ENCODE results near the gene HTRA1.

DNA sequence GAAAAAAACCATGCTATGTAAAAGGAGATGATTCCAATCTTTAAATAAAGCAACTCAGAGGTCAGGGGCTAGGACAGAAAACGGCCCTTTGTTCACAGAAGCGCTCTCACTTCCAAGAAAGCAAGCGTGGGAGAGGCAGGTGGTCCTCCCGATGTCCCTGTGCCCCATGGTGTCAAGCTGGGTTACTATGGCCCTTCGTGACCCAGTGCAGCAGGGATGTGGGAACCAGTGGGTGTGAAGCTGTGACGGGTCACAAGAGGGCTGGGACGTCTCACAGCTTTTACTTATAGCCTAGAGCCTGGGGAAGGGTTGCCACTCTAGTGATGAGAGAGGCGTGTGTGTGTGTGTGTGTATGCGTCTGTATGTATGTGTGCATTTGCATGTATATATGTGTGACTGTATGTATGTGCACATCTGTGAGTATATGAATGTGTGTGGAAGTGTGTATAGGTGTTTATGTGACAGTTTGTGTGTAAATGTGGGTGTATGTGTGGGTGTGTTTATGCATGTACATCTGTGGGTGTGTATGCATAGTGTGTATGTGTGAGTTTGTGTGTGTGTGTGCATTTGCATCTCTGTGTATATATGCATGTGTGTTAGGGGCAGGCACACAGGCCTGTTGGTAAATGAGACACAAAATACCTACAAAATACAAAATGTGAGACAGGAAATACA, 25.2 kb downstream of the HTRA1 start:
- TF ChIP-seq, protein P1, sequence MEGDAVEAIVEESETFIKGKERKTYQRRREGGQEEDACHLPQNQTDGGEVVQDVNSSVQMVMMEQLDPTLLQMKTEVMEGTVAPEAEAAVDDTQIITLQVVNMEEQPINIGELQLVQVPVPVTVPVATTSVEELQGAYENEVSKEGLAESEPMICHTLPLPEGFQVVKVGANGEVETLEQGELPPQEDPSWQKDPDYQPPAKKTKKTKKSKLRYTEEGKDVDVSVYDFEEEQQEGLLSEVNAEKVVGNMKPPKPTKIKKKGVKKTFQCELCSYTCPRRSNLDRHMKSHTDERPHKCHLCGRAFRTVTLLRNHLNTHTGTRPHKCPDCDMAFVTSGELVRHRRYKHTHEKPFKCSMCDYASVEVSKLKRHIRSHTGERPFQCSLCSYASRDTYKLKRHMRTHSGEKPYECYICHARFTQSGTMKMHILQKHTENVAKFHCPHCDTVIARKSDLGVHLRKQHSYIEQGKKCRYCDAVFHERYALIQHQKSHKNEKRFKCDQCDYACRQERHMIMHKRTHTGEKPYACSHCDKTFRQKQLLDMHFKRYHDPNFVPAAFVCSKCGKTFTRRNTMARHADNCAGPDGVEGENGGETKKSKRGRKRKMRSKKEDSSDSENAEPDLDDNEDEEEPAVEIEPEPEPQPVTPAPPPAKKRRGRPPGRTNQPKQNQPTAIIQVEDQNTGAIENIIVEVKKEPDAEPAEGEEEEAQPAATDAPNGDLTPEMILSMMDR (IDR thresholded peaks at IDR 0.05; ENCODE audit: low read length), result no peak
- TF ChIP-seq EZH2 (IDR thresholded peaks at IDR 0.05; ENCODE audit: borderline replicate concordance, low read length), result no peak
